NK-92 treated with Interleukin-12 subunit alpha and Interleukin-12 subunit beta, amount 100 ng/mL, for 24 hours (cell line): ENCODE measurements around the gene CLEC5A.
A peak's percentile ranks its signal among the peaks of the same experiment; 100 is the strongest.
"Not testable (repeated sequence)": the region's sequence is repeated elsewhere in the genome, so short reads cannot be mapped to it uniquely, and the experiment has no call there.

Source experiments
- DNase-seq: peaks from one replicate; lab custom pipeline; 2025; lab: John Stamatoyannopoulos, UW

CLEC5A gene

DNA sequence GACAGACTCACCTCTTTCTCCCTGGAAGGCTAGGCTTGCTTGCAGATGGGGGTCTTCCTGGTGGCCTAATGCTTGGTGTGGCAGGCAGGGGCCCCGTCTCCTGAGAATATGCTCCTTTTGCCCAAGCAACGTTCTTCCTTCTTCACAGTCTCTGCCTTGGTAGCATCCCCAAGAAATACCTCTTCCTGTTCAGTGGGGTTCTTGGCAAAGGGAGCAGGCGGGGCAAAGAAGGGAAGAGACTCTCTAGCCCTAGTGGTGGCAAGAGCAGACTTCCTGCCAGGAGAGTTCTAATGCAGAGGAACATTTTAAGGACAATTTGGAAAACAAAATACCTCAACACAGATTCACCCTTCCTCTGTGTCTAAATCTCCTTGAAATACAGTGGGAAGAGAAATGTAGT, at the start of gene CLEC5A:
Gene CLEC5A (minus strand): TSS at position 179 of the 400 bp plus-strand sequence. CDS start 682 bp downstream, outside the sequence.
- no peak for DNase-seq

DNA sequence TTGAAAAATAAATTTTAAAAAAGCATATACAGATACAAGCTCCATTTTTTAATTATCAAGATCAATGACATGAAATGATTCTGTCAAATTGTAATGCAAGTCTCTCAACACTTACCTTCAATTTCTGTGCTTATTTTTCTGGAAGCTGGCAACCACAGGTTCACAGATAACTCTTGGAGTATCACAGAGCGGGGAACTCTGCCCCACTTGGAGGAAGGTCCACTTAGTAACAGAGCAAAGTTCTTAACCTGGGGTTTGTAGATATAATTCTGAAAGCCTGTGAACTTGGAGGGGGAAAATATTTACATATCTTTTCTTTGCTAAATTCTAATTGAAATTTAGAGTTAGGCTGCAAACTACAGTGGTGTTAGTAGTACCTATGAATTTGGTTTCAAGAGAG, 46.6 kb upstream of the CLEC5A start:
- DNase-seq: no peak

DNA sequence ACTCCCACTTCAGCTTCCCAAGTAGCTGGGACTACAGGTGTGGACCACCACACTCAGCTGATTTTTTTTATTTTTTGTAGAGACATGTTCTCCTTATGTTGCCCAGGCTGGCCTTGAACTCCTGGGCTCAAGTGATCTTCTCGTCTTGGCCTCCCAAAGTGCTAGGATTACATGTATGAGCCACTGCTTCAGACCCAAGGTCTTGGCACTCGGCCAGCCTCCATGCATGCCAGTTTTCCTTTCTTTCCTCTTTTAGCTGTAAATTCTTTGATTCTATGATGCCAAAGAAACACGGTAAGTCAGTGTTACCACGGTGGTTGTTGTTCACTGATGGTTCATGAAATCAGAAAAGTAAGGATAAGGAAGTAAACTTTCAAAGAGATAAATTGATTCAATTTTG, 45.9 kb upstream of the CLEC5A start:
- DNase-seq: no peak

DNA sequence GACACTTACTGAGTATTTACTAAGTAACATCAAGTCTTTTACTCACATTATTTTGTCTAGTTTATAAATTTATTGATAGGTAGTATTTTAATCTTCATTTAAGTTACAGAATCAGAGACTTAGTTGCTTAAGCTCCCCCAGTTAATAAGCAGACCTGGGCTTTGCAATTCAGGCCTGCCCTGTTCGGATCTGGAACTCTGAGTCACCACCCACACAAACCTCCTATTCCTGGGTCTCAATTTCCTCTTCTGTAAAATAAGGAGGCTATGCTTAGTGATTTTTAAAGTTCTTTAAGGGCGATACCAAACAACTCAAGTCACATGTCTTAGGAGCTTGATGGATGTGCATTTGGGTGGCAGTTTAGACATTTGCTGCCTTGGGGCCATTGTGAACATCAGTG, 45.4 kb upstream of the CLEC5A start:
- DNase-seq: no peak

DNA sequence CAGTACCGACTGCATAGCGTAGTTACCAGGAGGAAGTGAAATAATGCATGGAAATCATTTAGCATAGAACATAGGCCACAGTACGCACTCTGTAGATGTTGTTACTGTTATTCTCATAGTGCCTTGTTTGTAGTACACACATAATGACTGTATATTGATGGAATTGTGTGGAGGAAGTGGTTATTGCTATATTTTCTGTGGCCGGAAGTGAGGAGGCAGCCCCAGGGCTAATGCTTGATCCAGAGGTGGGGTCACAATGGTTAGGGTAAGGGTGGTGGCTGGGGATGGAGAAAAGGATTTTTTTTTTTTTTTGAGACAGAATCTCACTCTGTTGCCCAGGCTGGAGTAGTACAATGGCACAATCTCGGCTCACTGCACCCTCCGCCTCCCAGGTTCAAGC, 44.4 kb upstream of the CLEC5A start:
- DNase-seq: no peak

DNA sequence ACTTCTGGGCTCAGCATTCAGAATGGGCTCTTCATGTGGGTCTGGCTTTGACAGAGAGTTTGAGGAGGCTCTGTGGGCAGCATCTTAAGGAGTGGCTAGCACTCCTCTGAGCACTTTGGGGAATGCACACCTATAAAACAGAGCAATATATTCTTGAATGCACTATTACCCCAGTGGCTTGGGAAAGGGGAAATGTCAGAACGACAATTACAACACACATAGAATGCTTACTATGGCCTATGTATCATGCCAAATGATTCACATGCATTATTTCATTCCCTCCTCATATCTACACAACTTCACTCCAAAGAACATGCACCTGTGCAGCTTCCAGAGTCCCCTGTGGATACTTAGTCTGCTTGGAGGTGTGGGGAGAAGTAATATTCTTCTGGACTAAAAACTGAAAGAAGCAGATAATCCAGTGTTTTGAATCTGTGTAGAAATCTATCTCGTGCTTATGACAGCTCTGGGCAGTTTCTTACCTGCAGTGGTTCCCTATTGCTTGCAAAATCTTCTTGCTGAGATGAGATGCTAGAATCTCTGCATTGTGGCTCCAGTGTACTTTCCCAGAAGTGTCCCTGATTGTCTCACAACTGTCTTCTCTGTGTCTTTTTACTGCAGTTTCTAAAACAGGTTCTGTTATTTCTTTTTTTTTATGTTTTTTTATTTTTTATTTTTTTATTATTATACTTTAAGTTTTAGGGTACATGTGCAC, 43.4 kb upstream of the CLEC5A start:
- no peak for DNase-seq

- not testable (repeated sequence) for DNase-seq
Observed at GRCh38 chr7:141987803-141988202, 41.0 kb upstream of the CLEC5A start.

DNA sequence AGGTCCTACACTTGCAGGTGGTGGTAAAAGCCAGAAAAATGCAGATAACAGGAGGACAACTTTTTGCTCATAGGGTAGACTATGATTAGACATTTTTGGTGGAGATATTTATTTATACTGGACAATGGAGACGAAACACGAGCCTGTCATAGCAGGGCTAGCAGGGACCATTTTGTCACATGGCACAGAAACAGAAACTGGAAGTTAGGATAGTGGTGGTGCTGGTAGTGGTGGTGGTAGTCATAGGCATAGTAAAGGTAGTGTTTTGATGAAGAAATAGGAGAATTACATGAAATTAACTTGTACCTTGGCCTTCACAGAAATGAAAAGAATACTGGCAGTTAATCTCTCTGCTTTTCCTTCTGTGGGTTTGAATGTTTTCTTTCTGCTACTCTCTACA, 40.1 kb upstream of the CLEC5A start:
- DNase-seq: no peak

- DNase-seq: not testable (repeated sequence)
Observed at GRCh38 chr7:141985926-141986325, 39.2 kb upstream of the CLEC5A start.

DNA sequence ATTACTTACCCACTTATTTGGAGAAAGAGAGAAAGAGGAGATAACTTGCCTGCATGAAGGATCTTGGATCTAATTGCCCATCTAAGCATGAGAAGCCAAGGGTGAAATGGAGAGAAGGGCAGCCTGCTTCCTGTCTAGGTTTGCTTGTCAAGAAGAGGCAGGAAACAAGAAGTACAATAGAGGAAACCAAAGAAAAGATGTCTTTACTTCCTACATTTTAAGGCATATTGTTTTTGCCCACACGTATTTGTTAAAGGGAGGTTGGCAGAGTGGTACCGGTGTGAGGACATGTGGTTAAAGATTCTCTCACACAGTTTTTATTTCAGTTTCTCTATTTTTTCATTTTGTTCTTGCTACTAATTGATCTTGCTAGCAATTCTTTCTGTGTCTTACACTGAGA, 32.8 kb upstream of the CLEC5A start:
- no peak for DNase-seq

GRCh38 chr7:141978351-141978750, 31.6 kb upstream of the CLEC5A start:
- no peak for DNase-seq

DNA sequence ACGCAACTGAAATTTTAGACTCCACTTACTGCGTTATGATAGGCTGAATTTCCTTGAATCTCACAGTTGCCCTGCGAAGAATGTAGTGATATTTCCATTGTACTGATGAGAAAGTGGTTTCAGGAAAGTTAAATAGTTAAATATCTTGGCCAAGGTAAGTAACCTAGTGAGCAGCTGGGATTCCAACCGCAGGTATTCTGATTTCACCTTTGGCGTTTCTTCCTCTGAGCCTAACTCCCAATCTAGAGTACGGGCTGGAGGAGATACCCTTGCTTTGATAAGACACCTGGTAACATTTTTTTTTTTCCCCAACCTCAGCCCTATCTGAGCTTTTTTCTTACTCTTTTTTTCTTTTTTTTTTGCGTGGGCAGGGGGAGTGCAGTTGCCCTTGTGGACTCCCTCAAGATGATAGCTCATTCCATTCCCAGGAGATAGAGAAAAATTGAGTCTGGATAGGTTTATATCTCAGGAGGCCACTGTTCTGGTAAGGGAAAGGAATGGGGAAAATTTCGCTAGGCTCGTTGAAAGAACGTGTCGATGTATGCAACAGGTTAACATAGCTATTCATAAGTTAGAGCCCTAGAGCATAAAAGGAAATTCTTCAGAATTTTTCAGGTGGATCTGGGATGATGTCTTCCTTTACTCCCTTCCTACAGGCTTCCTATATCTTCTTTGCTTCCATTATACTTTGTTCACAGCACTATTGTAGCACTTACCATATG, 29.9 kb upstream of the CLEC5A start:
- no peak for DNase-seq

- DNase-seq: peak; percentile 53
Observed at GRCh38 chr7:141975806-141976523, 29.2 kb upstream of the CLEC5A start.

DNA sequence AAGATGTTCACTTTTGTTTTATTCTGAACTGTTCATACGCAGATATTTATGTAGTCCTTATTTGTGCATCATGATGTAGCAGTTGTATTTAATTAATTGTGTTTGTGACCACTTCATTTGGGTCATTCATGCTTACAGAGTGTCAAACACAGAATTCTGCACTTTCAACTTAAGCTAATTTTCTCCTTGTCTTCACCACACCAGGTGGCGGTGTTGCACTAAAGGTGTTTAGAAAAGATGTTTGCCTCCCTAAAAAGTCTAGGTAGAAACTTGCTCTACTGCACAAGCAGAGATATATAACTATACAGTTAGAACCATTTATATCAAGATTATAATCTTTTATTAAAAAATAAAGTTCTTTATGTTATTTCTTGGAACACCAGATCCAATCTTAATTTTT, 28.1 kb upstream of the CLEC5A start:
- no peak for DNase-seq

DNA sequence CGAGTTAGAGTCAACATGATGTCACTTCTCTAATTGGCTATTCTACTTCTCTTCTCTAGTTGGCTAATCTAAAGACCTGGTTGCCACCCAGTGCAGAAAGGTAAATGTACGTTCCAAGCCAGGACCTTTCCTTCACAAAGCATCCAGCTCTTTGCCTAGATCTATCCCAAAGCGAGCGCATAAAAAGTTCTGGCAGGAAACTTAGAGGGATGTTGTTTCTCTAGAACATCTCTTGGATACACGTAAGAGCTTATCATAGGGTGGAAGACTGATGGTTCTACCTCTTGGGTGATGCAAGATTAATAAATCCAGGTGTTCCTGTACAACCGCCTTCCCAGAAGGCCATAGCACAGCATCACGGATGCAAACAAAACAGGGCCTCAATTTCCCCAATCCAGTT, 26.9 kb upstream of the CLEC5A start, which contains the start of gene TAS2R38:
Gene TAS2R38 (minus strand): TSS at position 101 of the 400 bp plus-strand sequence. CDS start 84 bp downstream, at position 17.
- DNase-seq: no peak

DNA sequence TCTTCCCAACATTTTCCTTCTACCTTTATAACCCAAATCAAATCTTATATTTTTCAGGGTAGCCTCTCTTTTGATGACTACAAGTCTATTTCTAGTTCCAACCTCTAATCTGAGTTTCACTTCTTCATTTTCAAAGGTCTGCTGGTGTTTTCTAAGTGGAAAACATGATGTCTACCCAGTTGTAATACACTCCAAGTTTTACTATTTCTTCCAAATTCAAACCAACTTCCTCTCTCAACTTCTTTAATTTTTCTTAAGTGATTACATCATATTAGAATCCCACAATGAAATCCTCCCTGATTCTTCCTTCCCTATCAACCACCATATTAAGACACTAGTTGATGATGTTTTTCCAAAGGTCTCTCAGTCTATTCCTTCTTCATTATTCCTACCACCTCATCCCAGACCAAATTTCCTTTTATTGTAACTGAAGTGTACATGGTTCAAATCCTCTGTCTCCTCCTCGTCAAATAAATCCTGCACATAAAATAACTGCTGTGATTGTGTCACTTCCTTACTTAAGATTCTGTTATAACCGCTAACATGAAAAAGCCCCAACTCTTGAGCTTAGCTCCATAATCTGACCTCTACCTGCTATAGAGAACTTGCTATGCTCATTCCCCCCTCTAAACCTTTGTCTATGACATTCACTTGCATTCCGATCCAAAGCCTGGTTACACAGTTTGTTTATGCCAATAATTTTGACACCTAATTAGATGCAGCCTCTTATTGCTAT, 14.1 kb upstream of the CLEC5A start:
- no peak for DNase-seq

GRCh38 chr7:141956084-141956483, 9.3 kb upstream of the CLEC5A start:
- DNase-seq: no peak

GRCh38 chr7:141954334-141954733, 7.6 kb upstream of the CLEC5A start:
- DNase-seq: no peak

GRCh38 chr7:141952461-141952860, 5.7 kb upstream of the CLEC5A start:
- DNase-seq: no peak

- DNase-seq: no peak
Observed at GRCh38 chr7:141950806-141951205, 4.0 kb upstream of the CLEC5A start.

DNA sequence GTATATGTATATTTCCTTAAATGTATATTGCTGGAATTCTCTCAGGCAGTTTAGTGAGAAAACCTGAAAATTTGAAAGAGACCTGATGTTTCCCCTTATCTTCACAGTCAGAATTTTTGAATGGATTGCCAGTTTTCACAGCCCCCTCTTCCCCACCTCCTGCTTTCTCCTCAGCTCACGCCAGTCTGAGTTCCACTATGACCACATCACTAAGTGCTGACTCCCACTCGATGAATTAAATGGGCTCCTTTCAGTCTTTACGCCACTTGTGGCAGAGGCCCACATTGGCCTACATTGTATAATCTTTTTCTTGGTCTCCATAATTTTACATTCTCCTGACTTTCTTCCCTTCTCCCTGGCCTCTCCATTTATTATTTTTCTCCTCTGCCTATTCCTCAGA, 3.1 kb upstream of the CLEC5A start:
- no peak for DNase-seq

DNA sequence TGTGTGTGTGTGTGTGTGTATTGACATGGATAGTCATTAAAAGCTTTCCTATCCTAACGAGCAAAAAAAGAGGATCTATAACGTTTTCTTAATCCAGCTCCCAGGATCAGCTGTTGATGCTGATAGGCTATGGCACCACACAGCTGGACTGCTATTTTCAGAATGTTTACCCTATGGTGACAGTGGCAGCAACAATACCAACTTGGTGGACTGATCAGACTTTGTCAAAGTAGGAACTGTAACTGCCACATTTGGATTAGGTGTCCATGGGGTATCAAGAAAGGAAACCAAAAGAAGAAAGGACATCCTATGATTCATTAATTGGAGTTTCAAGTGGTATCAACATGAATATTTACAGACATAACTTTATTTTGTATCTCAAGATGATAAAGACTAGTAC, 2.7 kb upstream of the CLEC5A start:
- DNase-seq: no peak
